Germinal center (tissue), 1 donor: ENCODE measurements around the gene CES3.
"Not testable (repeated sequence)": the region's sequence is repeated elsewhere in the genome, so short reads cannot be mapped to it uniquely, and the experiment has no call there.

Experiments used
- DNase-seq: peaks from one replicate; pipeline ENCODE4 v3.0.0; 2012; ENCODE audit warnings: mixed read lengths, low spot score

The CES3 gene

GRCh38 chr16:66970775-66971720 lies 10.0 kb downstream of the CES3 start:
- no peak for DNase-seq

- DNase-seq = no peak
Measured at GRCh38 chr16:66972983-66973382, 11.9 kb downstream of the CES3 start.

GRCh38 chr16:66973716-66974115 lies 12.7 kb downstream of the CES3 start:
- no peak for DNase-seq

GRCh38 chr16:66974156-66974931 lies 13.3 kb downstream of the CES3 start:
- not testable (repeated sequence) for DNase-seq

- DNase-seq = not testable (repeated sequence)
Measured at GRCh38 chr16:66974932-66975246, 13.8 kb downstream of the CES3 start.

GRCh38 chr16:66975302-66975893 lies 14.3 kb downstream of the CES3 start:
- DNase-seq = no peak

- DNase-seq = no peak
Measured at GRCh38 chr16:66976746-66977145, 15.7 kb downstream of the CES3 start.

- DNase-seq = peak; percentile 86
Measured at GRCh38 chr16:66977341-66978113, 16.5 kb downstream of the CES3 start.

- DNase-seq = no peak
Measured at GRCh38 chr16:66979011-66979717, 18.1 kb downstream of the CES3 start.

GRCh38 chr16:66983033-66983432 lies 22.0 kb downstream of the CES3 start:
- no peak for DNase-seq

GRCh38 chr16:66984892-66985311 lies 23.8 kb downstream of the CES3 start:
- no peak for DNase-seq

GRCh38 chr16:66986559-66986958 lies 25.5 kb downstream of the CES3 start:
- no peak for DNase-seq

- no peak for DNase-seq
Measured at GRCh38 chr16:66988197-66988788, 27.2 kb downstream of the CES3 start, which contains the start of gene CES4A. TSS of gene CES4A (plus strand) at chr16:66988589. CDS start at chr16:66988773, 184 bp downstream.

GRCh38 chr16:66991545-66992077 lies 30.5 kb downstream of the CES3 start:
- DNase-seq = no peak

- DNase-seq = not testable (repeated sequence)
Measured at GRCh38 chr16:66993558-66993957, 32.5 kb downstream of the CES3 start.

GRCh38 chr16:66996324-66996982 lies 35.4 kb downstream of the CES3 start:
- no peak for DNase-seq

GRCh38 chr16:66996983-66997358 lies 35.9 kb downstream of the CES3 start:
- no peak for DNase-seq

GRCh38 chr16:67000384-67001351 lies 39.6 kb downstream of the CES3 start:
- DNase-seq = peak; percentile 84

GRCh38 chr16:67001726-67002125 lies 40.7 kb downstream of the CES3 start:
- no peak for DNase-seq
